Occipital lobe (tissue), 2 donors: ENCODE data around the gene MRGPRD. TPM values are rescaled to one million over a fixed set of nuclear protein-coding genes. Genes with fewer than 3 reads are reported as not detected.

ENCODE experiments used
- DNase-seq: peaks from one replicate; lab custom pipeline; 2025; lab: John Stamatoyannopoulos, UW
- total RNA-seq: library from RNA; depleted of rRNA; stranded (reverse); fragments of >200 nt; gene quantifications from one replicate; pipeline ENCODE4 v1.2.3, GENCODE V29; 2014

MRGPRD gene, protein sequence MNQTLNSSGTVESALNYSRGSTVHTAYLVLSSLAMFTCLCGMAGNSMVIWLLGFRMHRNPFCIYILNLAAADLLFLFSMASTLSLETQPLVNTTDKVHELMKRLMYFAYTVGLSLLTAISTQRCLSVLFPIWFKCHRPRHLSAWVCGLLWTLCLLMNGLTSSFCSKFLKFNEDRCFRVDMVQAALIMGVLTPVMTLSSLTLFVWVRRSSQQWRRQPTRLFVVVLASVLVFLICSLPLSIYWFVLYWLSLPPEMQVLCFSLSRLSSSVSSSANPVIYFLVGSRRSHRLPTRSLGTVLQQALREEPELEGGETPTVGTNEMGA
- total RNA-seq = not detected

DNA sequence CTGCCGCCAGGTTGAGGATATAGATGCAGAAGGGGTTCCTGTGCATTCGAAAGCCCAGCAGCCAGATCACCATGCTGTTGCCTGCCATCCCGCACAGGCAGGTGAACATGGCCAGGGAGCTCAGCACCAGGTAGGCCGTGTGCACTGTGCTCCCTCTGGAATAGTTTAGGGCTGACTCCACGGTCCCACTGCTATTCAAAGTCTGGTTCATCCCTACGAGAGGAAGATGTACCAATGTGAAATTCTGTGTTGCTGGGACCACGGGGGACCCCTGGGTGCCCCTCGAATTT, at the start of gene MRGPRD:
Gene MRGPRD, minus strand, starts transcription at position 211 of the 290 bp plus-strand sequence. Its CDS starts 0 bp downstream, at position 211.
- DNase-seq = no peak

DNA sequence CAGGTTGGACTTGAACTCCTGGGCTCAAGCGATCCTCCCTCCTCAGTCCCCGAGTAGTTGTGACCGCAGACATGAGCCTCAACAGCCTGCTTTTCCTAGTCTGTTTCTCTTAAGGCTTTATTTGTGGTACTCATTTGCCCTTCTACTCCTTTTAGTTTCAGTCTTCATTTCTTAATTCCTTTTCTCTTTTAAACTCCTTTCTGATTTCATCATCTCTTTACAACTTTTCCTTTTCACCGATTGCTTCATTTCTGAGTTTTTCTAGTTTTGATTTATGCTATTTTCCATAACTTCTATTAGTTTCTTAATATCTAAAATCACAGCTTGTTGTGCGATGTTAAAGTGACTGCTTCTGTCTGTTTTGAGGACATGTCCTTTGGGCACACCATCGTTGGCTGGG, 49.5 kb upstream of the MRGPRD start:
- DNase-seq = no peak

DNA sequence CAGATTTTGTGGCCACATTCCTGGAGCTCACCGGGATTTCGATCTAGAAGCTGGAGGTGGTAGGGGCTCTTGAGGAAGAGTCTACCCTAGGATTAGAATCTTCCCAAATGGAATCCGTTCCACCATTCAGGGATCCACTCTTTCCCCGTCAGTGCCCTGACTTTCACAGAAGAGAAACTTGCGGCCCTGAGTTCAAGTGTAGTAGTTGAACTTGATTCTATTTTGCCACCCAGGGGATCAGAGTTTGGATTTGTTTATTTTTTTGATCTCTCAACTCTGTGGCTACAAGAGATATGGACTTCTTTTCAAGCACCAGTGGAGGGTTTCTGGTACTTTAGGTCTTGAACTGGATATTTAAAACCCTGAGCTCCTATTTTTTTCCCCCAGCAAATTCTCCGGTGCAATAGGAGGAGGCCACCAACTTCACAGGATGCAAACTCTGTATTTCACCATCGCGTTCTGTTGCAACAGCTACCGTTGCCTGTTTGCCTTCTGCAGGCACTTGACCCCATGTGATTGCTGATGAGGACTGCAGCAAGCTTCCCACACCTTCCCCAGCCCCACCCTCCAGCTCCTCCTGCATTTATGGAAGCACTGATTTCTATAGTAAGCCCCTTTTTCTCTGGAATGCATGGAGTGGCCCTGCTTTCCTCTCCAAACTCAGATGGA, 47.1 kb upstream of the MRGPRD start:
- no peak for DNase-seq

DNA sequence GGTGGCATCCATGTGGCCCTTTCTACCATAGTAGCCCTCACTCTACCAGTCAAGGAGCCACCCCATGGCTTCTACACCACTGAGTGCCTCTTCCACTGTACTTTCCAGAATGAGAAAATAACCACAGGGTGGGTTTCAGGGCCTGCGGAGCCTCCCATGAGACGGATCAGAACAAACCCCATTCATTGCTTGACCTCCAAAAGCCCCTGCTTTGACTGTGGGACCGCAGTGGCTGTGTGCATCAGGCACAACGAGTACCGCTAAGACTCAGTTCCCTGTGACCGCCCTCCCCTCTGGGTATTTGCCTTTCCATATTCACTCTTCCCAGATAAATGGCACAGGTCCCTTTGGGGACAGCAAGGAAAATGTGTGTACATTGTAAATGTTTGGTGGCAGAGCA, 43.7 kb upstream of the MRGPRD start:
- no peak for DNase-seq

DNA sequence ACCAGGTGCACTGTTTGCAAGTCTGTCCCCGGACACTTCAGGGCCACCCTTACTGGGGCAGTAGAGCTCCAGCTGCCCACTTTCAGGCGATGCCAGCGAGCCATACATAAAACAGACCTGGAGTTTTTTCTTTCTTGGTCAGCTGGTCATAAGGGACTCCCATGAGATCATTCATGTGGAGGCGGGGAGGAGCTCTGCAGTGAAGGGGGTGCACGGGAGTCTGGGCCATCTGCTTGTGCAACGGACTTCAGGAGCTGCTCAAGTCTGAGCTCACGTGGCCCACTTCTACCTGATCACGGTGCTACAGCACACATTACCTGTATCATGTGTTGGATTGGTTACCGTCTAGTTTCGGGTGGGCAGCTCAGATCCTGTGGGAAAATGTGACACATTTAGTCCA, 41.5 kb upstream of the MRGPRD start:
- no peak for DNase-seq

DNA sequence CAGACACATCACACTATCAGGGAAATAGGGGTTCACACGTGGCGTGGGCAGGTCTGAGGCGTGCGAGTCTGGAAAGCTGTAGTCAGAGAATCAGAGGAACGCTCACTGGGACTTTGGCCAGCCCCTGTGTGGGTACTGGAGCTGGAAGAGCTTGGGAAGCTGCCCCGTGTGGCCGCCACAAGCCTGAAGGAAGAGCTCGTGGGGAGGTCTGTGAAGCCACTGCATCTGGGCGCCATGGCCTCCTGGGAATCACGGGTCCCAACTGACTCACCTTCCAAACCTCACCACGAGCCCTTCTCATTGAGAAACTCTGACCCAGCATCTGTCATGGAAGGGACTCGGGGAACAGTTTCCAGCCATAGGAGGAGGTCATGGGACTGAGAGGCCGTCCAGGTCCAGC, 38.1 kb upstream of the MRGPRD start:
- DNase-seq = no peak

DNA sequence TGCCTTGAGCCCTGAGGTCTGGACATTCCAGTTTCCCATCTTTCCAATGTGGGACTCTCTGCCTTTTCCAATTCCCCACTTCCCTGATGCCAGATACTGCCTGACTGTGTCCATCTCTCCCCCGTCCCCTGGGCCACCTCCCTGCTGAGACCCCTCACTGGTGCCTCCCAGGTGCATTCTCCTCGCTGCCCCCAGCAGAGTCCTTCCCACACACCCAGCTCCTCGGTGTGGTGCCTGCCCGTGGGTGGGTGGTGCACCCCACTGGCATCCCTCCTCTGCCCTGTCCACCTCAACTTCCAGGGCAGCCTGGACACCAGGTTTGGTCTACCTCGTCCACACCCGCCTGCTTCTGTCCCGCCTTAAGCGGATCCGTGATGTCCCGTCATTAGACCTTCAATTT, 37.2 kb upstream of the MRGPRD start:
- DNase-seq = no peak

DNA sequence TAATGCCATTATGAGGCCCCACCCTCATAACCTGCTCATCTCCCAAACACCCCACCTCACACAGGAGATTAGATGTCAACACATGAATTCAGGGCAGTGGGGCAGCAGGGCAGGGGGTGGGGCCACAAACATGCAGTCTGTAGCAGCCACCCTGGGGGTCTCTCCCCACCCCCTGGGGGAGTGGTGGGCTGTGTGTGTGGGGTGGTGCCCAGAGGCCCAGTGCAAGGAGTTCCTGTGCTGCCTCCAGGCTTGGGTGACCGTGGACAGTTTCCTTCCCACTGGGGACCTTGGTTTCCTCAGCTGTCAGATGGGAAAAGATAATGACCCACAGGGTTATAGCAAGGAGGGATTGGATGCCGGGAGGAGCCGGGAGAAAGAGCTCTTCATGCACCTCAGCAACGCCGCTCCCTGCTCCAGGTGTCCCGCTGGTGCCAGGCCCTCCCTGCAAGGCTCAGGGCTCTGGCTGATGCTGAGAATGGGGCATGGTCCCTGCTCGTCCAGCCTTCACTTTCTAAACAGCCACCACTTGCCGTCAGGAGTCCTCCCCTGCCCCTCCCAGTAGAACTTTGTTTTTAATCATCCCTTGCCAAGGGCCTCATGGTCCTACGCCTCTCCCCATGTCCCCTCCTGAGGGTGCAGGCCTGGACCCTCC, 34.2 kb upstream of the MRGPRD start:
- DNase-seq = no peak

DNA sequence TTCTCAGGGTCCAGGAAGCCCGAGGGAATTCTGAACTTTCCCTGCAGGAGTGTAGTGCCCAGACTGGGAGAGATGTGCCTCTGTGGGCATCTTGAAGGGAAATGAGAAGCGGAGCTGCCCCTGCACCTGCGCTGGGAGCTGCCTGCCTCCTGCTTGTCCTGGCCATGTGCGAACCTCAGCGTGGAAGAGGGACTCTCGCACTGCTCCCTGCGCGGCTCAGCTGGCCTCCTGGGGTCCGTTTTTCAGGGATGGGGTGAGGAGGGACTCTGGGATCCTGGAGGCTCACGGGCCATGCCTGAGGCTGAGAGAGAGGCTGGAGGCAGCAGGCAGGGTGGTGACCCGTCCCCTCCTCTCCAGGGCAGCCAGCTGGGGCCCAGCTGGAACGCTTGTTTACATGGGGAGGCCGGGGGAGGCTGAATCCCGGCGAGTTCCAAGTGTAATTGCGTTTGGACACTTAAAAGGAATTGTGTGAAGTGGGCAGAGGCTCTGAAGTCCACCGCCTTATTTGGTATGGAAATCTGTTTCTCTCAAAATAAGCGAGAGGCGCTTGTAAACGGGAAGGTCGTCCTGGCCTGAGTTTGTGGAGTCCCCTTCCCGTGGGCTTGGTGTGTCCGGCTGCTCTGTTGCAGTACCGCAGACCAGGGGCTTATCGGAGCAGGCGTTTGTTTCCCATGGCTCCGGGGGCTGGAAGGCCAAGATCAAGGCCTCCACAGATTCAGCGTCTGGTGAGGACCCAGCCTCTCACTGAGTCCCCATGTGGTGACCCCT, 33.5 kb upstream of the MRGPRD start:
- DNase-seq = no peak

DNA sequence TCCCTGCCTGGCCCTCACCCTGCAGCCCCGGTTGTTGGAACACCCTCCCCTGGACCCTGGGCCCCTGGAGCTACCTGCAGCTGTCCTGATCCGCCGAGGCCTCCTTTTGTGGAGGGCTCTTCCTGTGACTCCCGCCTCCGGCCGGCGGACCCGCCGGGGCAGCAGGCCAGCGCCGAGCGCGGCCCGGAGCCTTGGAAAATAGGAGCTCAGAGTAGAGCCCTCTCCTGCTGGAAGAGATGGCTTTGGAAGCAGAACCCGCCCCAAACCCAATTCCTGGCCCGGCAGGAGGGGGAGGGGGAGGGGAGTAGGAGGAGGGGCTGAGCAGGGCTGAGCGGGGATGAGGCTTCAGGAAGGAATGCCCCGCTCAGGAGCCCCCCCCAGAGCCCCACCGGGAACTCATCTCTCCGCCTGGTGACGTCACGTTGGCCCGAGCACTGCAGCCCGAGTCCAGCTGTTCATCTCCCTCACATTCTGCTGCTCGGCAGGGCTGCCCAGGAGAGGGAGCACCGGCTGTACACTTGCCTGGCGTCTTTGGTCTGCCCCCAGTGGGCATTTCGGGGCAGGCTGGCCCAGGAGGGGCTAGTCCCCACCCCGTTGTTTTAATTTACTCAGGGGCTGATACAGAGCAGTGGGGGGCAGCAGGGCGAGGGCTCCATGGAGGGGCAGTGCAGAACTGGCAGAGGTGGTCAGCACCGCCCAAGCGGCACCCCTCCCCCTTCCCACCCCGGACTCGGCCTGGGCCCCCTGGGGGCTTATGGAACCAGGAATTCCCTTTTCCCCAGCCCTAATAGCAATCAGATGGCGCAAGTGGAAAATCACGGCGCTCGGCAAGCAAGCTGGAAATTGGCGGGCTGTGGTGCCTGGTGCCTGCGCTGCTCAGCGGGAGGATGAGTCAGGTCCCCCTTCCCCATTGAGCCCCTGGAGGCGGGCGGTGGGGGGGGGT, 32.5 kb upstream of the MRGPRD start, which contains the start of gene MRGPRF:
Gene MRGPRF, minus strand, starts transcription at position 238 of the 943 bp plus-strand sequence. CDS start 3,345 bp downstream, outside the sequence.
- peak; percentile 41 for DNase-seq

DNA sequence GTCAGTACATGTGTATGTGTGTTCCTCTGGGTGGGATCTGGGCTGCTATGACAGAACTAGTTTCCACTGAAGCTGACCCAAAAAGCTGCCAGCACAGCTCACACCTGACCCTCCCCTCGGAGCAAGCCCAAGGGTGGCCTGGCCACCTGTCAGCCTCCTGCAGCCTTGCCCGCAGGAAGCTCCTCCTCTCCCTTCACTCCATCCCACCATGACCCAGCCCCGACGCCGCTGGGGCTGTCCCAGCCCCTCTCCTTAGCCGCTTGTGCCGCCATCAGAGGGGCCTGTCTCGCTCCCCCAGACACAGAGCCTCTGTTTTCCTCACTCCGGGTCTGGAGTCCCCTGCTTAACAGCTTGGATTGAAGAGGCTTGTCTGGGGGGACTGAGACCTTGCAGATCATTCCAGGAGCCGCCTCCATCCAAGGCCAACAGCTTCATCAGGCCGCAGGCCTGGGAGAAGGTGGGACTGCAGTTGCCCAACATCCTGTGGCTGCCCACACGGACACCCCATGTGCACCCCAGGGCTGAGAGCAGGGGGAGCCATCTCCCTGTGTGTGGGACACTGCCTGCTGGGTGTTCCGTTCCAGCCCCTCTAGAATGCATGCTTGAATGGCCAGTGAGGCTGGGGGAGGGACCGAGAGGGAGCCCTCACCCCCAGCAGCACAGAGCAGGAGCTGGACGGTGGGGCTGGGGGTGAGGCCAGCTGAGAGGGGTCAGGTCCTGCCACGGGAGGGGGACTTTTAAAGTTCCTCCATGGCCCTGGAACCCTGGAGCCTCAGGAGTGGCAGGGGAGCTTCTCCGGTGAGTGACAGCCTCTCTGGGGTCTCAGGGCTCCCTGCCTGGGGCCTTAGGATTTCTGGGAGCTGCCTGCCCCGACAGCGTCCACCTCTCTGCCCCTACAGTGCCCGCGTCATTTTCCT, 31.6 kb upstream of the MRGPRD start:
- DNase-seq = no peak

DNA sequence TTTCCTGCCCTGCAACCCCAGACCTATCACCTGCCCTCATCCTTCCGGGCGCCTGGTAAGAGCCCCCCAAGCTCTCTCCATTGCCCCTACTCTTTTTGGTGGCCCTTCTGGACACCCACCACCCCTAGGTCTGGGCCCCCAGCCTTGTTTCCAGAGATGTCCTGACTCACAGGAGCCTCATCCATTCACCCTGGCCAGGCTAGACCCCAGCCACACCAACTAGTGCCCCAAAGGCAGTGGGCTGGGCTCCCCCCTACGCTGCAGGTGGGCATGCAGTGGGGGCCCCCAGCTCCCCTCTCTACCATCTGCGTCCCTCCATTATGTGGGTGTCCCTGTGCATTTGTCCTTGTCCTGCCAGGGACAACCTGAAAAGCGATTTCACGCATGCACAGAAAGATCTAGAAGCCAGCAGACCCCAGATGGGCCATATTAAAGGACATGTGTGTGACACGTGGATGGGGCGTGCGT, 30.9 kb upstream of the MRGPRD start:
- no peak for DNase-seq

DNA sequence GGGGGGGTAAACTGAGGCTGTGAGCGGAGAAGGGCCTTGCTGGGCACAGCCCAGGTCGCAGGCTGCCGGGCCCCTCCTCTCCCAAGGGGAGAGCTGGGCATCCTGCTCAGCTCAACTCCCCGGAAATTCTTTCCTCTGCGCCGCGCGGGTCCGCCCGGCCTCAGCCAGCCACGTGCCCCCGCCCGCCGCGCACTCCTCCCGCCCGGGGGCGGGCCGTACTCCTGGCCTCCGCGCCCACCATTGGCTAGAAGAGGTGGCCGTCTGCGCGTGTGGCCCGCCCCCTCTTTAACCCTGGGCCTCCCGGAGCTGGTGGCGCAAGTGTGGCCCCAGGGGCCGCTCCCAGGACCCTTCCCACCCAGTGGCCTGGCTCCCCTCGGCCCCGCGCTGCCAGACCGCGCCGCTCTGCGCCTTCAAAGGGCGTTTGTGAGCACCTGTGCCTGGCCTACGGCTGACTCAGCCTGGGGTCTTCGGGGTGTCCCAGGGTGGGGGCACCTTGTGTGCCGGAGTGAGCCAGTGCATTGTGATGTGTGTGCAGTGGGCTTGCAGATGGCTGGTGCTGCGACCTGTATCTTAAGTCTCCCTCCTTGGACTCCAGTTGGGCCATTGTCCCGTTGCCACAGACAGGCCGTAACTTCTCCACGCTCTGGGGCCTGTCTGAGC, 30.3 kb upstream of the MRGPRD start:
- no peak for DNase-seq

DNA sequence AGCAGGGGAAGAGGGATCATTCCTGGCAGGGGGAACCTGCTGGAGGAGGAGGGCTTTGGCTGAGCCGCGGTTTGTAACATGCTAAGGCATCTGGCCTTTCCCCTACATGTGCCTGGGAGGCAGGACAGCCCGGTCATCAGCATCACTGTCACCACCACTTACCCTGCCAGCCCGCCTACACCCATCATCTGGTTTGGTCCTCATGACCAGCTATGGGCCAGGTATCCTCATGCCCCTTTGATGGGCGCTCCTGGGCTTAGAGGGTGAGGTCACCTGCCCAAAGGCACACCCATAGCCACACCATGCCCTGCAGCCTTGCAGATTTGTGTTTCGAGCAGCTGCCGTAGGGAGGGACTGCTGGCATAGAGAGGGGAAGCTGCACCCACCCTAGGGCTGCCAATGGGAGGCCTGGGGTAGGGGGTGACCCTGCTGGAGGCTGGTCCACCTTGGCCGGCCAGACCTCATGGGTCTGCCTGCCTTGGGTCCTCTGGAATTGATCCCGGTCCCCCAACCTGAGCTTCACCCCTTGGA, 29.6 kb upstream of the MRGPRD start:
- no peak for DNase-seq

DNA sequence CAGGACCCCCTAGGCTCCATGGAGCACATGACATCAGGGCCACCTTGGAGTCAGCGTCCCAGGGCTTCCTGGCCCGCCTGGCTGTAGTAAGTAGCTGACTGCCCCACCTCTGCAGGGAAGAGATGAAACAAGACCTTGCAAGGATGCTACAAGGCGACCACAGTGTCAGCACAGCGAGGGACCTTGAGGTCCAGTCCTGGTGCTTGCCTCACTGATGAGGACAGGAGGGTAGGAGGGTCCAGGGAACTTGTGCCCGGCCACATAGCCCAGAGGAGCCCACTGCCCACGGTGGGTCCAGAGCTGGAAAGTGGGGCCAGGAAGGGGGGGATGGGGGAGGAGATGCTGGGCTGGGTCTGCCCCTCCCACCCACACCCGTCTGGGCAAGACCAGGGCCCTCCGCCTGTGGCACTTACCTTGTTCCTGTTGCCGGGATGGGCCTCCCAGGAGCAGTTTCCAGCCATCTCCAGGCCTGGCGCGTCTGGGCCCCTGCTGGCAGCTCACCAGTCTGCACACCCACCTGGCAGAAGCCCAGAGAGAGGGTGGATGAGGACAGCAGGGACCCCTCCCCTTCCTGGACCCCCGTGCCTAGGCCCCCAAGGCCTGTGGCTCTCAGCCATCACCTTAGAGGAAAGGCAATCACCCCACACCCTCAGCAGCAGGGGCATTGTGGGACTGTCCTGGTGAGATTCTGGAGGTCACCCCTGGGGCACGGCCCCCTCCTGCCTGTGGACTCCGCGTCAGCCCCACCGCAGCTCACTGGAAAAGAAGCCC, 28.8 kb upstream of the MRGPRD start:
- no peak for DNase-seq

DNA sequence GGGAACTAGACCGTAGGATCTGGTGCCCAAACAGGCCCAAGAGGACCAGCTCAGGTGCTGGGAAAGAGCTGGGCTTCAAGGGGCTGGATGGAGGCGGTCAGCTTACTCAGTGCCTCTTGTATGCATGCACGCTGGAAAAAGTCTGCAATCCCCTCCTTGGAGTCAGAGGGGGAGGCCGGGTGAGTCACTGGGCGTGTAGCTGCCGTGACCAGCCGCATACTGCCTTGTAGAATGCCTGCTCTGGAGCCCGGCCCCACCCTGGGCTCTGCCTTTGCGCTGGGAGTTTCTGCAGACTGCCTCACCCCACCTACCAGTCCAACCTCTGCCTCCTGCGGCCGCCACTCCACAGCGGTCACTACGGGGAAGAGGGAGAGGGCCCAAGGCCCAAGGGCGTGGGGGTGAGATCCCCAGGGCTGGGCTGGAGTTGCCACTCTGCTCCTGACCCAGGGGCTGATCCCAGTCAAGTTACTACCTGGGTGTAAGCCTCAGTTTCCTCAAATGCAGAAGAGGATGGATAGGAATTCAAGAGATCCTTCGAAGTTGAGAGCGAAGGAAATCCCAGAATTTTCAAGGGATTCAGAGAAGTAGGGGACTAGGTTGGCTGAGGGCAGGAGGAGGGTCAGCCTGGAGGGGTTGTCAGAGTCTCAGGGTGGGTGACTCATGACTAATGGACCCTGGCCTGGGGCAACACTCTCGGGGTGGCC, 28.1 kb upstream of the MRGPRD start:
- DNase-seq = no peak

DNA sequence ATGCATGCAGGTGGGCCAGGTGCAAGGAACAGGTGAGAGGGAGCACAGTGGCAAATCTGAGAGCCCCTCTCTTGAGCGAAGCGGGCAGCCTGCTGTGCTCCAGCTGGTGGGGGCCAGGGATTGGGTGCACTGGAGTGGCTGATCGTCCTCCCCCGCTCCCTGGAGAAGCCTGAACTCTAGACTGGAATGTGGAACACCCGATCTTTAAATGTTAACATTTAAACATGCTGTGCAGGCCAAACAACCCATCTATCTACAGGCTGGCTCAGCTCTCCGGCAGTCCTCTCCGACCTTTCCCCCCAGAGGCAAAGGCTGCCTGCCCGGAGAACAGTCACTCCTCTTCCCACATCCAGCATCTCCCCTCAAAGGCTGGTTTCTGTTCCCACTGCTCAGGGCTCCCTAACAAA, 27.2 kb upstream of the MRGPRD start:
- no peak for DNase-seq
